Astrocyte (in vitro differentiated cells and primary cell): Measurements from ENCODE around the gene F2.

Experiments used
- EZH2 ChIP-seq: IDR thresholded peaks from 2 replicates; pipeline ENCODE4 v1.6.1; 2012; ENCODE audit warnings: mild to moderate bottlenecking, low read length, inconsistent platforms; ENCODE audit not compliant: insufficient read depth
- TF ChIP-seq, protein P1 (sequence below): IDR thresholded peaks from 2 replicates; pipeline ENCODE4 v1.5.1; 2011; ENCODE audit warnings: low read depth, mild to moderate bottlenecking, inconsistent platforms, low read length, moderate library complexity; ENCODE audit not compliant: insufficient read depth

DNA sequence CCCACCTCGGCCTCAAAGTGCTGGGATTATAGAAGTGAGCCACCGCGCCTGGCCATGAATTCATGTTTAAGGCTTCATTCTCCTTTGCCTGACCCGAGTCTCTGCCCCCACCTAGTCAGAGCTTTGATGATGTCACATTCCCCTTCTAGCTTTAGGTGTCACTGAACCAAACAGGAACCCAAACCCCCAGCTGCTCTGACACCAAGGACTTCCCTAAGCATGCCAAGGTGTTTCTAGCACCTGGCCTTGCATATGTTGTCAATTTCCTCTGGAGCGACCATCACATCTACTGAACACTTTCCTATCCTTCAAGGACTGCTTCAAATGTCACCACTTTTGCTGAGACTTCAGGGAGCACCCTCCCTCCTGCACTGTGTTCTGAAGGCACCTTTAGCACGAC is 2.3 kb downstream of the F2 start:
- TF ChIP-seq, protein P1, sequence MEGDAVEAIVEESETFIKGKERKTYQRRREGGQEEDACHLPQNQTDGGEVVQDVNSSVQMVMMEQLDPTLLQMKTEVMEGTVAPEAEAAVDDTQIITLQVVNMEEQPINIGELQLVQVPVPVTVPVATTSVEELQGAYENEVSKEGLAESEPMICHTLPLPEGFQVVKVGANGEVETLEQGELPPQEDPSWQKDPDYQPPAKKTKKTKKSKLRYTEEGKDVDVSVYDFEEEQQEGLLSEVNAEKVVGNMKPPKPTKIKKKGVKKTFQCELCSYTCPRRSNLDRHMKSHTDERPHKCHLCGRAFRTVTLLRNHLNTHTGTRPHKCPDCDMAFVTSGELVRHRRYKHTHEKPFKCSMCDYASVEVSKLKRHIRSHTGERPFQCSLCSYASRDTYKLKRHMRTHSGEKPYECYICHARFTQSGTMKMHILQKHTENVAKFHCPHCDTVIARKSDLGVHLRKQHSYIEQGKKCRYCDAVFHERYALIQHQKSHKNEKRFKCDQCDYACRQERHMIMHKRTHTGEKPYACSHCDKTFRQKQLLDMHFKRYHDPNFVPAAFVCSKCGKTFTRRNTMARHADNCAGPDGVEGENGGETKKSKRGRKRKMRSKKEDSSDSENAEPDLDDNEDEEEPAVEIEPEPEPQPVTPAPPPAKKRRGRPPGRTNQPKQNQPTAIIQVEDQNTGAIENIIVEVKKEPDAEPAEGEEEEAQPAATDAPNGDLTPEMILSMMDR, result no peak
- TF ChIP-seq EZH2, result no peak
